GM10266 (cell line): ENCODE measurements around the gene ELMO1.

Source experiments
- DNase-seq: peaks from one replicate; pipeline ENCODE4 v3.0.0; 2012; ENCODE audit errors: extremely low spot score
- CTCF ChIP-seq: IDR thresholded peaks from 2 replicates; pipeline ENCODE4 v1.5.1; 2012; ENCODE audit warnings: mild to moderate bottlenecking, low read depth; ENCODE audit not compliant: control insufficient read depth, insufficient read depth; ENCODE audit errors: missing control alignments

The ELMO1 gene

GRCh38 chr7:37388811-37389210, 59.9 kb downstream of the ELMO1 start:
- DNase-seq: no peak
- no peak for TF ChIP-seq CTCF

GRCh38 chr7:37385787-37386186, 62.9 kb downstream of the ELMO1 start:
- no peak for TF ChIP-seq CTCF
- DNase-seq: no peak

GRCh38 chr7:37382546-37383088, 66.0 kb downstream of the ELMO1 start:
- TF ChIP-seq CTCF: no peak
- no peak for DNase-seq

- DNase-seq: no peak
- no peak for TF ChIP-seq CTCF
Observed at GRCh38 chr7:37380831-37381230, 67.8 kb downstream of the ELMO1 start.

GRCh38 chr7:37379546-37380277, 69.0 kb downstream of the ELMO1 start:
- no peak for TF ChIP-seq CTCF
- DNase-seq: no peak

- no peak for DNase-seq
- TF ChIP-seq CTCF: no peak
Observed at GRCh38 chr7:37377231-37377630, 71.4 kb downstream of the ELMO1 start.

- no peak for DNase-seq
- TF ChIP-seq CTCF: no peak
Observed at GRCh38 chr7:37376386-37376785, 72.3 kb downstream of the ELMO1 start.
